ENCODE measurements around the gene CCDC106. TPM values are rescaled to one million over a fixed set of nuclear protein-coding genes. Genes with fewer than 3 reads are reported as not detected.

The CCDC106 gene
- total RNA-seq, 1 donor, result 8.5 TPM

DNA sequence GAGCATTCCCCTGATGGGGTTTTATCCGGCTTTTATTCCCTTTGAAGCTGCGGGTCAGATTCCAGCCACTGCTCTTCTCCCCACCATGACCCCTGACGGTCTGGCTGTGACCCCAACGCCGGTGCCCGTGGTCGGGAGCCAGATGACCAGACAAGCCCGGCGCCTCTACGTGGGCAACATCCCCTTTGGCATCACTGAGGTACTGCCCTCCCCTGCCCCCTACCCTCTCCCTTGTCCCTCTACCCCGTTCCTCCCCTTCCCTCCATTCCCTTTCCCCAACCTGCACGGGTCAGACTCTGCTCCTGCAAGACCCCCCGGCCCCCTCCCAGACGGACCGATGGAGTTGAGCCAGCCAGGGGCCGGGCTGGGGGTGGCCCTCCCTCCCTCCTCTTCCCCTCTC, 13.0 kb downstream of the CCDC106 start:
- no peak for DNase-seq (ENCODE audit: low read depth)
- TF ChIP-seq, protein P1, sequence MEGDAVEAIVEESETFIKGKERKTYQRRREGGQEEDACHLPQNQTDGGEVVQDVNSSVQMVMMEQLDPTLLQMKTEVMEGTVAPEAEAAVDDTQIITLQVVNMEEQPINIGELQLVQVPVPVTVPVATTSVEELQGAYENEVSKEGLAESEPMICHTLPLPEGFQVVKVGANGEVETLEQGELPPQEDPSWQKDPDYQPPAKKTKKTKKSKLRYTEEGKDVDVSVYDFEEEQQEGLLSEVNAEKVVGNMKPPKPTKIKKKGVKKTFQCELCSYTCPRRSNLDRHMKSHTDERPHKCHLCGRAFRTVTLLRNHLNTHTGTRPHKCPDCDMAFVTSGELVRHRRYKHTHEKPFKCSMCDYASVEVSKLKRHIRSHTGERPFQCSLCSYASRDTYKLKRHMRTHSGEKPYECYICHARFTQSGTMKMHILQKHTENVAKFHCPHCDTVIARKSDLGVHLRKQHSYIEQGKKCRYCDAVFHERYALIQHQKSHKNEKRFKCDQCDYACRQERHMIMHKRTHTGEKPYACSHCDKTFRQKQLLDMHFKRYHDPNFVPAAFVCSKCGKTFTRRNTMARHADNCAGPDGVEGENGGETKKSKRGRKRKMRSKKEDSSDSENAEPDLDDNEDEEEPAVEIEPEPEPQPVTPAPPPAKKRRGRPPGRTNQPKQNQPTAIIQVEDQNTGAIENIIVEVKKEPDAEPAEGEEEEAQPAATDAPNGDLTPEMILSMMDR (IDR thresholded peaks at IDR 0.05; ENCODE audit: insufficient read depth, low read length), result no peak

DNA sequence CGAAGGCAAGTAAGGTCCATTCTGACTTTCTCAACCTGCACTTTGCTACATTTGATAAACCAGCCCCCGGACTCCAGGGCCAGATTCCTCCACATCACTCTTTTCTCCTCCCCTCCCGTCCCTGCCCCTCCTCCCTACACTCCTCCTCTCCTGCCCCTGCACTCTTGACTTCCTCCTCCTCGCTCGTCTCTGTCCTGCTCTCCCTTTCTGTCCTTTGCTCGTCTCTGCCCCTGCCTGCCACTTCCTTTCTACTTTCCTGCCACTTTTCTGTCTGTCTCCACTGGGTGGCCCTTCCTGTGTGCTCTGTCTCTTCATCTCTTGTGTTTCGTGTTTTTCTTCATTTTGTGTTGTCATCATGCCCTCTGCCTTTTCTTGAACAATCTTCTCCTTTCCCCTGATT, 13.8 kb downstream of the CCDC106 start:
- TF ChIP-seq, protein P1 (IDR thresholded peaks at IDR 0.05; ENCODE audit: insufficient read depth, low read length), result no peak
- no peak for DNase-seq (ENCODE audit: low read depth)
- no peak overlapping the region for H3K4me3 ChIP-seq (ENCODE audit: low read depth, low read length)

More for the DNA sequence above, 13.0 kb downstream of the CCDC106 start:
- no peak overlapping the region for H3K4me3 ChIP-seq (ENCODE audit: low read depth, low read length)

- TF ChIP-seq, protein P1 (IDR thresholded peaks at IDR 0.05; ENCODE audit: insufficient read depth, low read length), result no peak
- no peak for DNase-seq (ENCODE audit: low read depth)
- no peak overlapping the region for H3K4me3 ChIP-seq (ENCODE audit: low read depth, low read length)
These were observed 16.0 kb downstream of the CCDC106 start for GRCh38 chr19:55663846-55664536.

- TF ChIP-seq, protein P1 (IDR thresholded peaks at IDR 0.05; ENCODE audit: insufficient read depth, low read length), result no peak
These were observed 18.5 kb downstream of the CCDC106 start for GRCh38 chr19:55666343-55667005.

GRCh38 chr19:55667006-55667381, 19.0 kb downstream of the CCDC106 start:
- no peak overlapping the region for H3K4me3 ChIP-seq (ENCODE audit: low read depth, low read length)
- TF ChIP-seq, protein P1 (IDR thresholded peaks at IDR 0.05; ENCODE audit: insufficient read depth, low read length), result no peak
- no peak for DNase-seq (ENCODE audit: low read depth)

More at GRCh38 chr19:55666343-55667005, 18.5 kb downstream of the CCDC106 start:
- no peak for DNase-seq (ENCODE audit: low read depth)
- no peak overlapping the region for H3K4me3 ChIP-seq (ENCODE audit: low read depth, low read length)

GRCh38 chr19:55667511-55667910, 19.5 kb downstream of the CCDC106 start:
- DNase-seq (ENCODE audit: low read depth), result no peak
- TF ChIP-seq, protein P1 (IDR thresholded peaks at IDR 0.05; ENCODE audit: insufficient read depth, low read length), result no peak
- no peak overlapping the region for H3K4me3 ChIP-seq (ENCODE audit: low read depth, low read length)

Data from fibroblast of the aortic adventitia (primary cell).